H1 (cell line): Measurements from ENCODE around the gene CEP72. TPM values are rescaled to one million over a fixed set of nuclear protein-coding genes. Genes with fewer than 3 reads are reported as not detected.

Experiments
- CTCF ChIA-PET: fragments of 300-600 bp; sonication (Branson Sonifier 250); formaldehyde crosslinking; loops from one replicate; lab custom pipeline; 2021; ENCODE audit not compliant: partially characterized antibody; lab: Charles Lee
- POLR2A ChIA-PET: fragments of 300-600 bp; sonication (Branson Sonifier 250); formaldehyde crosslinking; loops from one replicate; lab custom pipeline; 2021; ENCODE audit warnings: inconsistent platforms; ENCODE audit not compliant: partially characterized antibody; lab: Charles Lee
- DNase-seq, 2 experiments: peaks; one replicate each; pipeline versions ENCODE4 v3.0.0 to v3.0.0-alpha.2; 2010 to 2022; ENCODE audit warnings: low spot score in 2 of 2, low read depth in 1 of 2, mixed read lengths in 1 of 2
- FAIRE-seq: peaks from 2 replicates; lab custom pipeline; 2011; peaks lifted over from hg19 to GRCh38; lab: Jason Lieb, UNC
- H2AFZ ChIP-seq: 2 replicates; pipeline ENCODE4 v1.8.1; 2012; ENCODE audit warnings: low read length, inconsistent platforms
- H2AK5ac ChIP-seq: 2 replicates; pipeline ENCODE4 v1.6.1; 2013; ENCODE audit warnings: low read depth, low read length
- H2BK120ac ChIP-seq: replicated peaks from 2 replicates; pipeline ENCODE3; 2013; ENCODE audit warnings: low read depth, low read length, inconsistent platforms
- H2BK12ac ChIP-seq: 2 replicates; pipeline ENCODE4 v1.6.1; 2013; ENCODE audit warnings: low read depth, low read length
- H2BK15ac ChIP-seq: 2 replicates; pipeline ENCODE4 v1.6.1; 2013; ENCODE audit warnings: low read length
- H2BK20ac ChIP-seq: 2 replicates; pipeline ENCODE4 v1.6.1; 2013; ENCODE audit warnings: low read length
- H2BK5ac ChIP-seq: 2 replicates; pipeline ENCODE4 v1.6.1; 2013; ENCODE audit warnings: low read depth, low read length
- H3K14ac ChIP-seq: 2 replicates; pipeline ENCODE4 v1.6.1; 2013; ENCODE audit warnings: inconsistent platforms; ENCODE audit not compliant: insufficient read length
- H3K18ac ChIP-seq: 2 replicates; pipeline ENCODE4 v1.6.1; 2013; ENCODE audit warnings: low read length; ENCODE audit errors: extremely low read depth
- H3K23ac ChIP-seq: 2 replicates; pipeline ENCODE4 v1.6.1; 2013; ENCODE audit warnings: inconsistent platforms; ENCODE audit not compliant: insufficient read length
- H3K23me2 ChIP-seq: 2 replicates; pipeline ENCODE4 v1.6.1; 2013; ENCODE audit warnings: low read depth, low read length
- H3K27ac ChIP-seq: 2 replicates; pipeline ENCODE4 v1.6.1; 2011; ENCODE audit warnings: low read depth, low read length, inconsistent platforms
- H3K27me3 ChIP-seq, 4 experiments: replicated peaks in 1 of 4; 1 replicate in 1 of 4; 2 replicates in 3 of 4; pipeline versions ENCODE4 v1.6.1 to v1.8.1; 2011 to 2013; ENCODE audit warnings: low read length in 3 of 4, mild to moderate bottlenecking in 3 of 4, inconsistent platforms in 2 of 4, mixed read lengths in 2 of 4, moderate library complexity in 1 of 4; ENCODE audit not compliant: control insufficient read depth in 3 of 4, insufficient read depth in 3 of 4; ENCODE audit errors: extremely low read depth in 1 of 4
- H3K36me3 ChIP-seq, 4 experiments: 2 replicates each; pipeline versions ENCODE4 v1.6.1 to v1.8.1; 2011 to 2013; ENCODE audit warnings: mild to moderate bottlenecking in 4 of 4, low read length in 3 of 4, moderate library complexity in 2 of 4, control low read depth in 1 of 4, inconsistent platforms in 1 of 4; ENCODE audit not compliant: insufficient read depth in 4 of 4, control insufficient read depth in 2 of 4
- H3K4ac ChIP-seq: replicated peaks from 2 replicates; pipeline ENCODE3; 2013; ENCODE audit warnings: low read length, low read depth, mixed read lengths, inconsistent platforms; ENCODE audit not compliant: insufficient read length
- H3K4me1 ChIP-seq, 4 experiments: replicated peaks in 1 of 4; 1 replicate in 1 of 4; 2 replicates in 3 of 4; pipeline versions ENCODE4 v1.6.1 to v1.8.1; 2011 to 2013; ENCODE audit warnings: low read length in 3 of 4, inconsistent platforms in 2 of 4, mixed read lengths in 1 of 4; ENCODE audit not compliant: insufficient read depth in 4 of 4, control insufficient read depth in 3 of 4
- H3K4me2 ChIP-seq, 2 experiments: 2 replicates each; pipeline versions ENCODE4 v1.6.1 to v1.8.1; 2011 to 2013; ENCODE audit warnings: low read depth in 2 of 2, low read length in 2 of 2, control low read depth in 1 of 2, inconsistent platforms in 1 of 2, mild to moderate bottlenecking in 1 of 2; ENCODE audit not compliant: insufficient read depth in 1 of 2
- H3K4me3 ChIP-seq, 4 experiments: fragments of 200-600, 300-600 bp in 1 of 4; sonication (generic), shearing (Covaris generic), sonication (Bioruptor Twin) in 1 of 4; 2 replicates each; pipeline versions ENCODE4 v1.5.1 to v1.8.1; 2011 to 2016; ENCODE audit warnings: low read length in 4 of 4, low read depth in 3 of 4, control low read depth in 2 of 4, inconsistent platforms in 2 of 4, mild to moderate bottlenecking in 2 of 4, mixed read lengths in 1 of 4, moderate library complexity in 1 of 4; ENCODE audit not compliant: insufficient read depth in 2 of 4; ENCODE audit errors: extremely low read depth in 1 of 4
- H3K56ac ChIP-seq: replicated peaks from 2 replicates; pipeline ENCODE3; 2013; ENCODE audit warnings: low read depth, mild to moderate bottlenecking, mixed read lengths, low read length, inconsistent platforms; ENCODE audit not compliant: insufficient read length
- H3K79me1 ChIP-seq: 2 replicates; pipeline ENCODE4 v1.6.1; 2013; ENCODE audit warnings: low read depth, low read length, control low read depth
- H3K79me2 ChIP-seq, 2 experiments: 2 replicates each; pipeline versions ENCODE4 v1.6.1 to v1.8.1; 2012 to 2013; ENCODE audit warnings: low read length in 2 of 2, mild to moderate bottlenecking in 2 of 2, inconsistent platforms in 1 of 2; ENCODE audit not compliant: insufficient read depth in 2 of 2, control insufficient read depth in 1 of 2
- H3K9ac ChIP-seq, 4 experiments: replicated peaks in 1 of 4; 1 replicate in 1 of 4; 2 replicates in 3 of 4; pipeline versions ENCODE4 v1.6.1 to v1.8.1; 2011 to 2013; ENCODE audit warnings: low read depth in 3 of 4, low read length in 3 of 4, control low read depth in 2 of 4, mild to moderate bottlenecking in 2 of 4, moderate library complexity in 2 of 4, inconsistent platforms in 1 of 4; ENCODE audit errors: extremely low read depth in 1 of 4
- H3K9me3 ChIP-seq, 2 experiments: 2 replicates each; pipeline versions ENCODE4 v1.6.1 to v1.8.1; 2012 to 2013; ENCODE audit warnings: mild to moderate bottlenecking in 2 of 2, moderate library complexity in 2 of 2, control low read depth in 1 of 2, inconsistent platforms in 1 of 2, low read depth in 1 of 2, low read length in 1 of 2, mixed read lengths in 1 of 2; ENCODE audit not compliant: insufficient read depth in 2 of 2
- H4K20me1 ChIP-seq, 2 experiments: replicated peaks in 1 of 2; 2 replicates each; pipeline versions ENCODE3 to v1.8.1; 2011 to 2013; ENCODE audit warnings: inconsistent platforms in 2 of 2, low read length in 2 of 2, mild to moderate bottlenecking in 1 of 2; ENCODE audit not compliant: insufficient read depth in 2 of 2, control insufficient read depth in 1 of 2
- H4K5ac ChIP-seq: 2 replicates; pipeline ENCODE4 v1.6.1; 2013; ENCODE audit warnings: low read length, low read depth, mixed read lengths, inconsistent platforms; ENCODE audit not compliant: insufficient read length
- H4K8ac ChIP-seq: 2 replicates; pipeline ENCODE4 v1.8.0; 2013; ENCODE audit warnings: mild to moderate bottlenecking, moderate library complexity, low read length, inconsistent platforms; ENCODE audit not compliant: insufficient read depth; ENCODE audit errors: extremely low read depth
- H4K91ac ChIP-seq: replicated peaks from 2 replicates; pipeline ENCODE3; 2013; ENCODE audit warnings: low read length, mixed read lengths, inconsistent platforms; ENCODE audit not compliant: insufficient read length
- EZH2 ChIP-seq: fragments of 200-600 bp; sonication (generic); IDR thresholded peaks from 2 replicates; pipeline ENCODE4 v1.7.1; 2012; ENCODE audit warnings: low read depth, mild to moderate bottlenecking, moderate library complexity, low read length, inconsistent platforms; ENCODE audit not compliant: severe bottlenecking
- SIX5 ChIP-seq: IDR thresholded peaks from 2 replicates; pipeline ENCODE4 v1.6.1; 2011; ENCODE audit warnings: mild to moderate bottlenecking, low read depth, low read length
- WGBS, 2 experiments: shearing (Covaris generic) in 1 of 2; methylation state at CpG; one replicate each; pipeline versions ENCODE4 v1.1.6 to v1.1.7; 2013 to 2015; ENCODE audit warnings: low lambda C conversion rate in 2 of 2, mixed read lengths in 2 of 2, inconsistent platforms in 1 of 2, low coverage in 1 of 2, missing lambda C conversion rate in 1 of 2; ENCODE audit not compliant: insufficient replicate concordance in 2 of 2, insufficient coverage in 1 of 2, insufficient read length in 1 of 2; ENCODE audit errors: extremely low coverage in 1 of 2, missing lambda C conversion rate in 1 of 2; 5-methylcytosine and 5-hydroxymethylcytosine counted together
- polyA plus RNA-seq, 7 experiments: library from polyadenylated mRNA; depleted of rRNA in 3 of 7; stranded (reverse) in 5 of 7; unstranded in 2 of 7; fragments of >200 nt in 5 of 7; fragments of 200-250 nt in 2 of 7; gene quantifications; 1 replicate in 5 of 7; 2 replicates in 1 of 7; 4 replicates in 1 of 7; pipeline versions ENCODE4 v1.2.1 to v1.2.3, GENCODE V29; 2011 to 2013; ENCODE audit warnings: missing spikeins in 2 of 7, mixed read lengths in 2 of 7
- total RNA-seq: library from RNA; stranded (reverse); fragmentation: NEBNext Ultra II Directional; extraction: Animal tissue kit (Norgen Biotek cat#: 25700); gene quantifications from 2 replicates; pipeline ENCODE4 v1.2.1, GENCODE V29; 2021

The CEP72 gene
- total and polyA plus RNA-seq, 2 of the 8 experiments (the other 6 are each of a cell fraction or from before 2014, with no cell fraction given): 13.1 to 19.6 TPM

GRCh38 chr5:657570-657969 lies 45.4 kb downstream of the CEP72 start:
- Histone ChIP-seq H3K23ac (no peak overlapping the region), H3K14ac (no peak overlapping the region), H3K4ac (no peak overlapping the region), H3K4me3 (no peak overlapping the region), H3K23me2 (no peaks in the 10 kb centered on the region; the same call in 1 of the 2 replicates), H4K5ac (no peak overlapping the region), H4K8ac (no peak overlapping the region), H3K18ac (no peak overlapping the region), H2BK12ac (no peak overlapping the region), H4K20me1 (peaks cover 0 to 10% of the 10 kb centered on the region in 2 experiments), H3K9me3 (no peaks in the 10 kb centered on the region; a peak in 1 of 4 replicates), H3K79me1 (peaks cover 2% of the 10 kb centered on the region), H3K27ac (no peak overlapping the region), H3K79me2 (no peaks in the 10 kb centered on the region), H2BK15ac (no peak overlapping the region), H3K27me3 (no peaks in the 10 kb centered on the region; a peak in 1 of 7 replicates), H2AFZ (no peak overlapping the region), H3K4me2 (no peak overlapping the region), H3K4me1 (no peaks in the 10 kb centered on the region), H3K56ac (no peak overlapping the region), H3K9ac (no peak overlapping the region), H3K36me3 (peaks cover 6 to 41% (median 29%) of the 10 kb centered on the region in 4 experiments; a peak in 7 of 8 replicates), H2BK5ac (no peak overlapping the region), H2BK20ac (no peak overlapping the region), H4K91ac (no peak overlapping the region), H2AK5ac (no peak overlapping the region), H2BK120ac (no peak overlapping the region)
- no peak for TF ChIP-seq EZH2
- no peak for TF ChIP-seq SIX5
- FAIRE-seq (no peak), DNase-seq (no peak)
- ChIA-PET CTCF (interaction anchor here (0.8 to 1.8 kb wide), 4 partner anchors 12 to 211 kb away, joined by 4 read pairs; no protein-coding TSS in a partner anchor), POLR2A (interaction anchor here (1.0 kb wide), 1 partner anchor 14 kb away, joined by 3 read pairs; no protein-coding TSS in a partner anchor)
- WGBS, 2 experiments: 94% methylated on average over 6 of the region's 6 CpGs; no CpG with 5 or more reads in 1 of the 2 experiments
